Stimulated activated CD8-positive, alpha-beta memory T cell treated with anti-CD3 and anti-CD28 coated beads, Interleukin-2, amount 100 ng/mL, for 48 hours (primary cell): Measurements from ENCODE around the gene ZCWPW1.
"Not testable (repeated sequence)": the region's sequence is repeated elsewhere in the genome, so short reads cannot be mapped to it uniquely, and the experiment has no call there.

Experiments
- DNase-seq, 2 donors: peaks; one replicate each; pipeline ENCODE4 v3.0.0-alpha.2; 2020; ENCODE audit warnings: low read depth in 2 of 2

Gene ZCWPW1

GRCh38 chr7:100353685-100354330 is 74.7 kb downstream of the ZCWPW1 start:
- no peak for DNase-seq

DNA sequence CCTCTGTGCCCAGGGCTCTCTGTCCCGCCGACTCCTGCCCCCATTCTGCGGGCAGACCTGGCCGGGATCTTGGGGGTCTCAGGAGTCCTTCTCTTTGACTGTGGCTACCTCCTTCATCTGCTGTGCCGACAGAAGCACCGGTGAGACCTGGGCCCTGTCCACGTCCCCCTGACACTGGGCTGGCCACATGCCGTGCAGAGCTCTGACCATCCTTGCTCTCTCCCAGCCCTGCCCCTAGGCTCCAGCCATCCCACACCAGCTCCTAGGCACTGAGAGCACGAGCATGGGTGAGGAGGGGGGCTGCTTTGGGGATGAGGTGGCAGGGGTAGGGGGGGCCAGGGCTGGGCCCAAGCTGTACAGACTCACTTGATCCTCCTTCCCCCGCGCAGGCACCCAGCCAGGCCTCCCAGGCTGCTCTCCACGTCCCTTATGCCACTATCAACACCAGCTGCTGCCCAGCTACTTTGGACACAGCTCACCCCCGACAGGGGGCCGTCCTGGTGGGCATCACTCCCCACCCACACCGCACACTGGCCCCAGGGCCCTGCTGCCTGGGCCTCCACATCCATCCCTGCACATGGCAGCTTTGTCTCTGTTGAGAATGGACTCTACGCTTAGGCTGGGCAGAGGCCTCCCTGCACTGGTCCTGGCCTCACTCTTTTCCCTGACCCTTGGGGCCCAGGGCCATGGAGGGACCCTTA is 75.4 kb downstream of the ZCWPW1 start:
- no peak for DNase-seq

DNA sequence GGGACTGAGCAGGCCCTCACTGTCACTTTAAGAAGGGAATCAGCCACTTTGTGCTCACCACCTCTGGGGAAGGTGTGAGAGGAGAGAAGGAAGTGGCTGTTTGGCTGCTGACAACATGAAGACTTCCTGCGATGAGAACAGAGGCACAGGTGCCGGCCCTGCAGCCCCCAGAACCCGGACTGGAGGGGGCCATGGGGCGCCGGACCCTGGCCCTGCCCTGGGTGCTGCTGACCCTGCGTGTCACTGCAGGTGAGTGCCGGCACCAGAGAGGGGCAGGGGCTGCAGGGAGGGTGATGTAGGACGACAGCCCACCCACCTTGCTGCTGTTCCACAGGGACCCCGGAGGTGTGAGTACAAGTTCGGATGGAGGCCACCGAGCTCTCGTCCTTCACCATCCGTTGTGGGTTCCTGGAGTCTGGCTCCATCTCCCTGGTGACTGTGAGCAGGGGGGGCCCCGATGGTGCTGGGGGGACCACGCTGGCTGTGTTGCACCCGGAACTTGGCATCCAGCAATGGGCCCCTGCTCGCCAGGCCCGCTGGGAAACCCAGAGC is 76.2 kb downstream of the ZCWPW1 start:
- DNase-seq, result not testable (repeated sequence)

DNA sequence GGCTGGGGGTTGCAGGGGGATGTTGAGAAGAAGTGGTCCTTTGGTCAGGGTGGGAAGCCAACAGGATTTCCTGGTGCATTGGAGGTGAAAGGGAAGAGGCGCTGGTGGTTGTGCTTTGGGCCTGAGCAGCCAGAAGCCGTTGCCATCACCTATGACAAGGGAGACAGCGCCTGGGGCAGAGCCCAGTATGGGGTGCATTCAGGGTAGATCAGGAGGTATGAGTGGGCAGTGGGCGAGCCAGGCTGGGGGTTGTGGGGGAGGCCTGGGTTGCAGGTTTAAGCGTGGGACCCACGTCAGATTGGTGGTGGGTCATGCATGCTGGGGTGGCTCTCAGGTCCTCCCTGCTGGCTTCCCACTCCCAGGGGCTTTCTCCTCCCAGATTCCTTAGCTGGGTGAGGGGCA is 76.8 kb downstream of the ZCWPW1 start:
- DNase-seq, result no peak
